Spleen (tissue), 11 donors: ENCODE measurements around the gene NPY. TPM values are rescaled to one million over a fixed set of nuclear protein-coding genes. Genes with fewer than 3 reads are reported as not detected.
A peak's percentile ranks its signal among the peaks of the same experiment; 100 is the strongest.

ENCODE experiments used
- DNase-seq: peaks from one replicate; pipeline ENCODE4 v3.0.0-alpha.2; 2020
- H3K27ac ChIP-seq, 8 donors: fragments of 200-600 bp; sonication (generic) in 7 of 8; 1 replicate in 4 of 8; 2 replicates in 4 of 8; pipeline versions ENCODE4 v1.5.0 to v1.8.0; 2016 to 2021; ENCODE audit warnings: inconsistent platforms in 4 of 8, mild to moderate bottlenecking in 4 of 8, moderate library complexity in 1 of 8
- H3K27me3 ChIP-seq, 7 donors: fragments of 200-600 bp; sonication (generic) in 6 of 7; replicated peaks in 1 of 7; 1 replicate in 4 of 7; 2 replicates in 3 of 7; pipeline versions ENCODE4 v1.5.0 to v1.8.0; 2016 to 2021; ENCODE audit warnings: inconsistent platforms in 3 of 7, mild to moderate bottlenecking in 1 of 7
- H3K36me3 ChIP-seq, 6 donors: fragments of 200-600 bp; sonication (generic) in 5 of 6; 1 replicate in 4 of 6; 2 replicates in 2 of 6; pipeline versions ENCODE4 v1.5.0 to v1.8.0; 2016 to 2021; ENCODE audit warnings: inconsistent platforms in 2 of 6
- H3K4me1 ChIP-seq, 6 donors: fragments of 200-600 bp; sonication (generic) in 5 of 6; 1 replicate in 3 of 6; 2 replicates in 3 of 6; pipeline versions ENCODE4 v1.5.0 to v1.8.0; 2016 to 2021; ENCODE audit warnings: inconsistent platforms in 3 of 6
- H3K4me3 ChIP-seq, 8 donors: fragments of 200-600 bp; sonication (generic) in 7 of 8; 1 replicate in 4 of 8; 2 replicates in 4 of 8; pipeline versions ENCODE4 v1.5.0 to v1.8.0; 2016 to 2021; ENCODE audit warnings: inconsistent platforms in 4 of 8, mild to moderate bottlenecking in 4 of 8, moderate library complexity in 2 of 8
- H3K9me3 ChIP-seq, 8 donors: fragments of 200-600 bp; sonication (generic) in 7 of 8; 1 replicate in 4 of 8; 2 replicates in 4 of 8; pipeline versions ENCODE4 v1.5.0 to v1.8.0; 2016 to 2021; ENCODE audit warnings: inconsistent platforms in 4 of 8
- CTCF ChIP-seq, 11 experiments: fragments of 200-600 bp in 7 of 11; fragments of 450-650 bp in 4 of 11; sonication (generic) in 4 of 11; IDR thresholded peaks in 8 of 11; conservative IDR thresholded peaks in 3 of 11; 1 replicate in 7 of 11; 2 replicates in 4 of 11; pipeline versions ENCODE4 v1.4.0 to v1.8.0; 2016 to 2021; ENCODE audit warnings: antibody characterized with exemption in 11 of 11, inconsistent platforms in 4 of 11, mild to moderate bottlenecking in 1 of 11
- POLR2A ChIP-seq, 3 donors: fragments of 450-650 bp; IDR thresholded peaks; one replicate each; pipeline ENCODE4 v1.5.1; 2017; ENCODE audit warnings: antibody characterized with exemption in 3 of 3, mild to moderate bottlenecking in 1 of 3
- POLR2AphosphoS5 ChIP-seq, 3 donors: sonication (generic); formaldehyde crosslinking; IDR thresholded peaks; one replicate each; pipeline ENCODE4 v1.5.1; 2017; ENCODE audit warnings: antibody characterized with exemption in 3 of 3
- WGBS, 5 donors: extraction: QIAGEN DNeasy Blood & Tissue Kit in 3 of 5; methylation state at CpG; one replicate each; pipeline versions ENCODE4 v1.1.5 to v1.1.7; 2013 to 2018; 5-methylcytosine and 5-hydroxymethylcytosine counted together
- intact Hi-C: fragments of 100-400 bp; cut with DNase I; formaldehyde crosslinking; loops from one replicate; pipeline ENCODE4 v1.15.0; 2023; ENCODE audit warnings: low total_unique reads
- polyA plus RNA-seq, 3 donors: library from polyadenylated mRNA; stranded (reverse); fragments of 200-250 nt; gene quantifications; one replicate each; pipeline ENCODE4 v1.2.1, GENCODE V29; 2013
- total RNA-seq, 7 donors: library from RNA; depleted of rRNA in 3 of 7; stranded (reverse); fragments of >200 nt in 3 of 7; fragmentation: NEBNext Ultra II Directional in 4 of 7; extraction: Animal tissue kit (Norgen Biotek cat#: 25700) in 4 of 7; gene quantifications; one replicate each; pipeline versions ENCODE4 v1.1.0 to v1.2.1, GENCODE V29; 2016 to 2021
- donor health status: healthy with polysubstance abuse.
- donor health status: DM: no; HTN: no; CAD: no; lungs with moderate emphysema.
- donor health status: DM: no; HTN: no; CAD: no.
- donor health status: Bipolar disorder and iron deficiency.
- donor health status: healthy.
- donor health status: DM: no; HTN: no; CAD: no.
- donor health status: DM: yes; HTN: yes; CAD: no.

The NPY gene
- total and polyA plus RNA-seq, 10 donors, result 0.56 to 1.1 TPM; not detected in 8

GRCh38 chr7:24319209-24319608 is 35.2 kb downstream of the NPY start:
- H3K9me3 ChIP-seq, result no peaks in the 10 kb centered on the region
- no peak overlapping the region for H3K27ac ChIP-seq
- no peak overlapping the region for H3K4me3 ChIP-seq
- no peaks in the 10 kb centered on the region for H3K4me1 ChIP-seq
- H3K36me3 ChIP-seq, result no peaks in the 10 kb centered on the region
- no peak for DNase-seq
- intact Hi-C loops, result no loop called here
- peaks cover 0 to 9% (median 0%) of the 10 kb centered on the region in 7 donors for H3K27me3 ChIP-seq
- TF ChIP-seq POLR2A (IDR thresholded peaks at IDR 0.05), result no peak
- no peak for TF ChIP-seq POLR2AphosphoS5 (IDR thresholded peaks at IDR 0.05)
- no peak for TF ChIP-seq CTCF (IDR thresholded peaks at IDR 0.05 in 8 of 11, conservative IDR thresholded peaks at IDR 0.05 in 3 of 11)

- WGBS, 5 donors, result 63 to 83% (median 72%) methylated on average over 3 of the region's 3 CpGs
- no peak for TF ChIP-seq CTCF (IDR thresholded peaks at IDR 0.05 in 8 of 11, conservative IDR thresholded peaks at IDR 0.05 in 3 of 11)
- H3K27ac ChIP-seq, result no peak overlapping the region
- no peaks in the 10 kb centered on the region for H3K4me1 ChIP-seq
- no peak overlapping the region for H3K4me3 ChIP-seq
- peaks cover 0 to 9% (median 0%) of the 10 kb centered on the region in 7 donors for H3K27me3 ChIP-seq
- H3K9me3 ChIP-seq, result no peaks in the 10 kb centered on the region
- intact Hi-C loops, result no loop called here
- no peaks in the 10 kb centered on the region for H3K36me3 ChIP-seq
- no peak for DNase-seq
Measured at GRCh38 chr7:24323961-24324480, 40.0 kb downstream of the NPY start.

- H3K4me1 ChIP-seq, result no peaks in the 10 kb centered on the region
- no peaks in the 10 kb centered on the region for H3K36me3 ChIP-seq
- WGBS, 5 donors, result 47 to 72% (median 66%) methylated on average over 5 of the region's 5 CpGs
- H3K4me3 ChIP-seq, result peak overlapping the region in 1 of 8 donors; percentile 25
- intact Hi-C loops, result no loop called here
- peaks cover 0 to 2% (median 0%) of the 10 kb centered on the region in 7 donors for H3K27me3 ChIP-seq
- no peaks in the 10 kb centered on the region for H3K9me3 ChIP-seq
- H3K27ac ChIP-seq, result peak overlapping the region in 2 of 8 donors; percentile 28 to 37
- TF ChIP-seq CTCF (IDR thresholded peaks at IDR 0.05 in 8 of 11, conservative IDR thresholded peaks at IDR 0.05 in 3 of 11) (no peak), POLR2A (IDR thresholded peaks at IDR 0.05) (no peak), POLR2AphosphoS5 (IDR thresholded peaks at IDR 0.05) (no peak)
- no peak for DNase-seq
Measured at GRCh38 chr7:24325708-24326107, 41.7 kb downstream of the NPY start.

- H3K27me3 ChIP-seq, result no peaks in the 10 kb centered on the region
- TF ChIP-seq POLR2A (IDR thresholded peaks at IDR 0.05) (no peak), POLR2AphosphoS5 (IDR thresholded peaks at IDR 0.05) (no peak), CTCF (IDR thresholded peaks at IDR 0.05 in 8 of 11, conservative IDR thresholded peaks at IDR 0.05 in 3 of 11) (no peak)
- no peak overlapping the region for H3K27ac ChIP-seq
- H3K9me3 ChIP-seq, result peaks cover 0 to 11% (median 4%) of the 10 kb centered on the region in 8 donors
- H3K4me3 ChIP-seq, result no peak overlapping the region
- no peak for DNase-seq
- no peaks in the 10 kb centered on the region for H3K36me3 ChIP-seq
- WGBS, 5 donors, result 61 to 73% (median 66%) methylated on average over 5 of the region's 5 CpGs
- intact Hi-C loops, result no loop called here
- H3K4me1 ChIP-seq, result no peaks in the 10 kb centered on the region
Measured at GRCh38 chr7:24328050-24328449, 44.1 kb downstream of the NPY start.
